ENCODE results near the gene FOXF2.

Gene FOXF2

GRCh38 chr6:1412901-1413300, 23.5 kb downstream of the FOXF2 start:
- DNase-seq: no peak

DNA sequence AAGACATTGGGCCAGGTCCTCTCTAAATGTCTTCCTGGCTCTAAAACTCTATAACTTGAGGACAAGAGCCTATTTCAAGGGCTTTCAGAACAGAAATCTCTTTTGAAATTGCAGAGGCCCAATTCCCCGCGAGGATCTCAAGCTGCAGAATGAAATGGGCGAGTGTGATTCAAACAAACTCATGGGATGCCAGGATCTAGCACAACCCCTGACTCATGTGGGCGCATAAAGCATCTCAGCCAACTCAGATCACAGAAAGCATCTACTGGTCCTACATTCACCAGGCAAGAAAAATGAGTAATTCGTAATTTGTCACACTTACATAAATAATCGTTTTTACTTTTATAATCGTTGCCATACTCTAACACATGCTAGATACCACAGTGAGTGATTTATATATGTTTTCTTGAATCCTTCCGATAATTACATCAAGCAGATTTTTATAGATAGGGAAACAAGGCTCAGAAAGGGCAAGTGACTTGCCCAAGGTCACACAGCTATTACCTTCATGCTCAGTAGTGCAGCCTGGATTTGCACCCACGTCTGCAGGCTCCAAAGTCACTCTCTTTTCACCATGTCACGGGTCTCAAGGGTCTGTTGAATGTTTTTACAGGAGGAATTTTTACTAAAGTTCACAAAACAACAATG, 26.2 kb downstream of the FOXF2 start:
- no peak for DNase-seq

DNA sequence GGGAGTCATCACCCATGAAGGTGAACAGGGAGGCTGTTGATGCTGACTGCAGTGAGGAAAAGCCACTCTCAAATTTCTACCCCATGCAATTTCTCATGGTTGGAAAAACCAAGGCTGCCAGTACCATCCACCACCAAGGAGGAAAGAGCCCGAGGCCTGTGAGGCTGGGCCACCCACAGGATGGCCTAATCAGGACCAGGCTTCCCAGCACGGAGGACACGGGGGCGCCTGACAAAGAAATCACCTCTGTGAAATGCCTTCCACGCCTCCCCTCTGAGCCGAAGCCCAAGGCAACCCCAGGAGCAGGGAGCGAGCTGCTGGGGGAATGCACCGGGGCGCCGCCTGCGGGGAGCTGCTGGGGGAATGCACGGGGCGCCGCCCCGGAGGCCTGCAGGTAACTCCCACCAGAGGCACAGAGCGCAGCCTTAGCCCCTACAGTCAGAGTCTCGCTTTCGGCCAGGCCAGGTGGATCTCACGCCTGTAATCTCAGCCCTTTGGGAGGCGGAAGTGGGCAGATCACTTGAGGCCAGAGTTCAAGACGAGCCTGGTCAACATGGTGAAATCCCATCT, 26.9 kb downstream of the FOXF2 start:
- no peak for DNase-seq

- DNase-seq: no peak
Measured at GRCh38 chr6:1416820-1417219, 27.4 kb downstream of the FOXF2 start.

GRCh38 chr6:1417718-1418117, 28.3 kb downstream of the FOXF2 start:
- no peak for DNase-seq

- no peak for DNase-seq
Measured at GRCh38 chr6:1418471-1419191, 29.3 kb downstream of the FOXF2 start.

DNA sequence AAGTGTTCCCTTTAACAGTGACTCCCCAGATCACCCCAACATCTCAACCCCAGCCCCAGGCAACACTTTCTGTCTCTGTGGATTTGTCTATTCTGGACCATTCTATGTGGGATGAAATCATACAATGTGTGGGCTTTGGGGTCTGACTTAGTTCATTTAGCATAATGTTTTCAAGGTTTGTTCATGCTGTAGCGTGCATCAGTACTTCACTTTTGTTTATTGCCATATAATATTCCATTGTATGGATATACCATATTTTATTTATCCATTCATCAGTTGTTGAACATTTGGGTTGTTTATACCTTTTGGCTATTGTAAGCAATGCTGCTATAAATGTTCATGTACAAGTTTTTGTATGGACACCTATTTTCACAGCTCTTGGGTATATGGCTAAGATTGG, 31.0 kb downstream of the FOXF2 start:
- DNase-seq: no peak

DNA sequence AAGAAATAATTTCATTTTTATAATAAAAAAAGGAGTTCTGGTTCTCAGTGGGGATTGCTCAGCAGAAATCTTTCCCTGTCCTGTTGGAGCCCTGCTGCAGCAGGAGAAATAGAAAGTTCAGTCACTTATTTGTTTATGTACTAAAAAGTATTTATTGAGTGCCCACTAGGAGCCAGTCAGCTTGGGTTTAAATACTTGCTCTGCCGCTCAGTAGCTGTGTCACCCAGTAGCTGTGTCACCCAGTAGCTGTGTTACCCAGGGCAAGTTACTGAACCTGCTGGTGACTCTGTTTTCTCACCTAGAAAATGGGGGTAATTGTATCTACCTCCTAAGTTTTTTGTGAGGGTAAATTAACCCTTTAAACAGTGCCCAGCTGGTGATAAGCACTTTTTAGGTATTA, 32.9 kb downstream of the FOXF2 start:
- DNase-seq: no peak

- no peak for DNase-seq
Measured at GRCh38 chr6:1423578-1423977, 34.2 kb downstream of the FOXF2 start.

GRCh38 chr6:1424306-1424927, 35.0 kb downstream of the FOXF2 start:
- peak; percentile 62 for DNase-seq

DNA sequence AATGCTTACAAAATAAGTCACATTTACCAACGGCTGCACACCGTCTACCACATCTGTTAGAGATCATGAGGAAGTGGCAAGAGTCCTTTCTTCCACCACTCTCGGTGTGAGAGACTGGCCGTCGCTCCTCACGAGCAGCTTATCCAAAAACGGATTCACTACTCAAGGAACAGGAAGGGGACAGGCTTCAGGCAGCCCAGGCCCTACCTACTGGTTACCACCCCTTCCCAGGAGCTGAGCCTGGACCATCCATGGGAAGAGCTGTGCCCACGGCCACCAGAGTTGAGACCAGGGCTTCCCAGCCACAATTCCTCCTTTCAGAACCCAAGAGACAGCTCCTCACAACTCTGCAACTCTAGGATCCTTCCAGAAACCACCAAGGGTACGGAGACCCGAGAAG, 37.0 kb downstream of the FOXF2 start:
- DNase-seq: no peak

GRCh38 chr6:1435806-1436205, 46.4 kb downstream of the FOXF2 start:
- DNase-seq: no peak

GRCh38 chr6:1436334-1437306, 47.2 kb downstream of the FOXF2 start:
- DNase-seq: peak; percentile 67

- DNase-seq: no peak
Measured at GRCh38 chr6:1437553-1438406, 48.4 kb downstream of the FOXF2 start.

- no peak for DNase-seq
Measured at GRCh38 chr6:1438471-1438881, 49.1 kb downstream of the FOXF2 start.

DNA sequence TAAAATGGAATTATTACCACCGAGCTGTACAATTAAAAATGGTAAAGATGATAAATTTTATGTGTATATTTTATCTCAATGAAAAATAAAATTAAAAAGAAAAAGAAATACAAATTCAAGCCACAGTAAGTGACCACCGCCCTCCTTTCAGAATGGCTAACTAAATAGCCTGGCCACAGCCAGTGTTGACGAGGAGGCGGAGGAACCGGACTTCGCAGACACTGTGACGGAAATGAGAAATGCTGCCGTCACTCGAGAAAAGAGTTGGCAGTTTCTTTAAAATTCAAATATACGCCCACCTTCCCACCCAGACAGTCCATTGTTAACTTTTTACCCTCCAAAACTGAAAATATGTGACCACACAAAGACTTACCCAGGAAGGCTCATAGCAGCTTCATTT, 50.0 kb downstream of the FOXF2 start:
- DNase-seq: no peak

- no peak for DNase-seq
Measured at GRCh38 chr6:1442929-1443328, 53.6 kb downstream of the FOXF2 start.
